Epithelial cell of prostate (primary cell): ENCODE results near the gene SH3RF1.
A peak's percentile ranks its signal among the peaks of the same experiment; 100 is the strongest.

Source experiments
- DNase-seq: peaks from one replicate; pipeline ENCODE4 v3.0.0-alpha.2; 2011; ENCODE audit warnings: low read depth, low spot score
- H3K27ac ChIP-seq: fragments of 450-650 bp; 2 replicates; pipeline ENCODE4 v1.5.1; 2017; ENCODE audit warnings: mild to moderate bottlenecking

SH3RF1 gene

GRCh38 chr4:169253113-169253671, 17.6 kb downstream of the SH3RF1 start:
- H3K27ac ChIP-seq, result peak overlapping the region; percentile 87
- no peak for DNase-seq

- no peak for DNase-seq
- H3K27ac ChIP-seq, result peak overlapping the region; percentile 87
Measured at GRCh38 chr4:169252339-169253112, 18.2 kb downstream of the SH3RF1 start.

- DNase-seq, result no peak
Measured at GRCh38 chr4:169251291-169252235, 19.2 kb downstream of the SH3RF1 start.

GRCh38 chr4:169250796-169251195, 20.0 kb downstream of the SH3RF1 start:
- H3K27ac ChIP-seq, result peak overlapping the region; percentile 87

More at GRCh38 chr4:169251291-169252235, 19.2 kb downstream of the SH3RF1 start:
- peak overlapping the region; percentile 87 for H3K27ac ChIP-seq

GRCh38 chr4:169249999-169250398, 20.8 kb downstream of the SH3RF1 start:
- H3K27ac ChIP-seq, result peak overlapping the region; percentile 87
- DNase-seq, result no peak

More at GRCh38 chr4:169250796-169251195, 20.0 kb downstream of the SH3RF1 start:
- DNase-seq, result no peak

GRCh38 chr4:169249214-169249973, 21.4 kb downstream of the SH3RF1 start:
- DNase-seq, result no peak
- H3K27ac ChIP-seq, result peak overlapping the region; percentile 87

GRCh38 chr4:169248645-169249044, 22.1 kb downstream of the SH3RF1 start:
- no peak for DNase-seq
- peak overlapping the region; percentile 87 for H3K27ac ChIP-seq

GRCh38 chr4:169246957-169247396, 23.8 kb downstream of the SH3RF1 start:
- DNase-seq, result no peak
- H3K27ac ChIP-seq, result no peak overlapping the region

- no peak for DNase-seq
- no peak overlapping the region for H3K27ac ChIP-seq
Measured at GRCh38 chr4:169246279-169246678, 24.5 kb downstream of the SH3RF1 start.

- no peak overlapping the region for H3K27ac ChIP-seq
- no peak for DNase-seq
Measured at GRCh38 chr4:169245061-169245460, 25.7 kb downstream of the SH3RF1 start.

- peak overlapping the region; percentile 34 for H3K27ac ChIP-seq
- DNase-seq, result peak; percentile 33
Measured at GRCh38 chr4:169243825-169244609, 26.7 kb downstream of the SH3RF1 start.

- no peak for DNase-seq
- no peak overlapping the region for H3K27ac ChIP-seq
Measured at GRCh38 chr4:169241464-169241863, 29.3 kb downstream of the SH3RF1 start.

GRCh38 chr4:169239221-169239905, 31.4 kb downstream of the SH3RF1 start:
- H3K27ac ChIP-seq, result no peak overlapping the region
- no peak for DNase-seq

GRCh38 chr4:169238445-169238844, 32.3 kb downstream of the SH3RF1 start:
- DNase-seq, result no peak
- no peak overlapping the region for H3K27ac ChIP-seq

- no peak for DNase-seq
- no peak overlapping the region for H3K27ac ChIP-seq
Measured at GRCh38 chr4:169236873-169237626, 33.7 kb downstream of the SH3RF1 start.

GRCh38 chr4:169236078-169236477, 34.7 kb downstream of the SH3RF1 start:
- DNase-seq, result no peak
- peak overlapping the region; percentile 85 for H3K27ac ChIP-seq

- DNase-seq, result no peak
- H3K27ac ChIP-seq, result peak overlapping the region; percentile 85
Measured at GRCh38 chr4:169234137-169234855, 36.5 kb downstream of the SH3RF1 start.
